NCI-H1417 treated with DMSO at 0.1 percent for 48 hours (cell line): ENCODE measurements around the gene ZAR1.
A peak's percentile ranks its signal among the peaks of the same experiment; 100 is the strongest.

Source experiments
- DNase-seq: peaks from one replicate; lab custom pipeline; 2025; lab: John Stamatoyannopoulos, UW

Gene ZAR1

DNA sequence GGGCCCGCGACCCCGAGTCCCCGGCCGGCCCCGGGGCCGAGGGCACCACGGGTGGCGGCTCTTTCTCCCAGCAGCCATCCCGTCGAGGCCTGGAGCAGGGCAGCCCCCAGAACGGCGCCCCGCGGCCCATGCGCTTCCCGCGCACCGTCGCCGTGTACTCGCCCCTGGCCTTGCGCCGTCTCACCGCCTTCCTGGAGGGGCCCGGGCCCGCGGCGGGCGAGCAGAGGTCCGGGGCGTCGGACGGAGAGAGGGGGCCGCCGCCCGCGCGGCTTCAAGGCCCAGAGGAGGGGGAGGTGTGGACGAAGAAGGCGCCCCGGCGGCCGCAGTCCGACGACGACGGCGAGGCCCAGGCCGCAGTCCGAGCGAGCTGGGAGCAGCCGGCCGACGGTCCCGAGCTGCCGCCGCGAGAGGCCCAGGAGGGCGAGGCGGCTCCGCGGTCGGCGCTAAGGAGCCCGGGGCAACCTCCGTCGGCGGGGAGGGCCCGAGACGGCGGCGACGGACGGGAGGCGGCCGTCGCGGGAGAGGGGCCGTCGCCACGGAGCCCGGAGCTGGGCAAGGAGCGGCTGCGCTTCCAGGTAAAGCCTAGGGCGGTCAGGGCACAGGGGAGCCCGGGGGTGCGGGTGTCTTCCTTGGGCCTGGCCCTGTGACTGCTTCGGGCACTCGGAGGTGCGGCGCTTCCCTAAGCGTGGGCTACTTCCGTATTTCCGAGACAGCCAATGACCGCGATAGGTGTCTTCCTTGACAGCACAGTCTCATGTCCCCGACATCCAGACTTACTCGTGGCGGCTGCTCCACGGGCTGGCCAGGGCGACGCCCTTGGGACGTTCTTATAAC, 845 bp downstream of the ZAR1 start:
- no peak for DNase-seq

GRCh38 chr4:48491514-48492176, 1.6 kb downstream of the ZAR1 start:
- no peak for DNase-seq

DNA sequence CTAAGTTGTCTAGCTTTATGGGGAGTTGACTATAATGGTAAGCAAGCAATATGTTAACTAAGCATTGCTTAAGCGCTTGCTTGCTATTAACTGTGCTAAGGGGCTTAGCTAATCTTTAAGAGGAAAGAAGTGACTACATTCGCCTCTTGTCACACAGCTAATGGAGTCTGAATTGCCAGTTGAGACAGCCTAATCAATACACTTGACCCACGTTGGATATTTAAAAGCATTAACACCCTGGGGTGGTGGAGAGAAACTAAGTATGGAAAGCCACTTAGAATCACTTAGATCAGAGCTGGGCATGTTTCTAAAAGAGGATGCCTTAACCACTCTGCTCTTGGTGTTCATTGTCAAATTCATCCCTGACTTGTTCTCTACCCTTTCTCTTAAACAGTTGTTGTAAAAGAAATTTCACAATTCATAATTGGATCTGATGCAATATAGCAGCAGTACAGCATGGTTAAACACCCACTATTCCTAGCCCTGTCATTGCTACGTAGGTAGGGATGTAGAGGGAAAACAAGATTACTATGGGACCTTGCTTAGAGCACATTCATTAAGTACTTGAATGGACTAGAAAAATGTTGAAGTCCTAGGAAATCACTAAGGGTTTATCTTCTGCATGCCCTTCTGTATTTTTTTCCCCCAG, 3.5 kb downstream of the ZAR1 start:
- no peak for DNase-seq

DNA sequence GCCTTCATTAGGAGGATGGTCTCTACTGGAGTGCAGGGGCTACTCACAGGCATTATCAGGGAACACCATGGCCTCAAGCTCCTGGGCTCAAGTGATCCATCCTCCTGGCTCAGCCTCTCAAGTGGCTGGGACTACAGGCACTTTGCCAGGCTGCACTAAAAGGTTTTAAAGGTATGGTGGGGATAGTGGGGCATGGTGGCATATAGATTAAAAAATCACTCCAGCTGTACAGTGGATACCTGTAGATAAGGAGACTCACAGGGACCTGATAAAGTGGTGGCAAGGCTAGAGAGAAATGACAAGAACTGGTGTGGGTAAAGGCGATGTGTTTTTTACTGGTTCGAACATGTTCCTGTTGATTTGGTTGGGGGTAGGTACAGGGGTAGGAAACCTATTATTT, 5.9 kb downstream of the ZAR1 start:
- no peak for DNase-seq

GRCh38 chr4:48498895-48499294, 8.8 kb downstream of the ZAR1 start:
- no peak for DNase-seq

- DNase-seq, result no peak
Observed at GRCh38 chr4:48499551-48500066, 9.6 kb downstream of the ZAR1 start.

- no peak for DNase-seq
Observed at GRCh38 chr4:48503233-48504025, 13.4 kb downstream of the ZAR1 start.

DNA sequence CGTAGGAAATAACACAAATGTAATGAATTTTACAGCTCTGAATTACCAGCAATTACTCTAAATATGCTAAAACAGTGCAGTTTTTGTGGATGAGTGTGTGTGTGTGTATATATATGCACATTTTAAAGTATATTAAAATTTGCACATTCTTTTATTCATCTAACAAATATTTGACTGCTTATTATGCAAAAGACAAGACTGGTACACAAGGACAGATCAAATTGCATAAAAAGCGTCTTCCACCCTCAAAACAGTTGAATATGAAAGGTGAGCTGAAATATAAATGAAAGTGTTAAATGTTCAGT, 13.9 kb downstream of the ZAR1 start:
- no peak for DNase-seq

DNA sequence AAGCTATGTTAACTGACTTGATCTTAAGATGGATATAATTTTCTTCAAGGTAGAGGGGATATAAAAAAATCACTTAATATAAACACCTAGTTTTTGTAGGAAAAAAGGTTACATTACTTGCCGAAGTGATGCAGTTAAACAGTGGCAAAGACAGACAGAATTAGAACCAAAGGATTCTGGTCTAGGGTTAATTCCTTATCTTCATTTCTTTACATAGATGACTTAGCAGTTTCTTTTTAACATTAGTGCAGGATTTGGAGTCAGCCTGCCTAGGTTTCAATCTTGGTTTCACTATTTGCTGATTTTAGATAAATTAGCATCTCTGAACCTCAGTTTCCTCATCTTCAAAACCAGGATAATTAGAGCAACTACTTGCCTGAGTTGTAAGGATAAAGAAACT, 14.3 kb downstream of the ZAR1 start:
- no peak for DNase-seq

DNA sequence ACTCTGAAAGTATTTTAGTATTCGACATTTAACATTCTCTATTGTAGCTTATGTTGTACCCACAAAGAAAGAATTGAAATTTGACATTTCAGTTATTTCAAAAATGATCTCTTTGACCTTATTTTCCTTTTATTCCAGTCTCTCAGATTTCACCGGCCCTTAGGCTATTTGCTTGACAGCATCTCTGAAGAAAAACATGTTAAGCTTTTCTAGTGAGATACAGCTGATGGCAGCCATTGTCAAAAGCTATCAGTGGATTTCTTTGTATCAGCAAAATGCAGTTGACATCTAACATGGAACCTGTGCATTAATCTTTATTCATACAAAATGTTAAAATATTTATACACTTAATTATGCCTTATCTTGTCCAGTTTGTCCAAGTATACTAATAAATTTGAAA, 16.7 kb downstream of the ZAR1 start:
- no peak for DNase-seq

DNA sequence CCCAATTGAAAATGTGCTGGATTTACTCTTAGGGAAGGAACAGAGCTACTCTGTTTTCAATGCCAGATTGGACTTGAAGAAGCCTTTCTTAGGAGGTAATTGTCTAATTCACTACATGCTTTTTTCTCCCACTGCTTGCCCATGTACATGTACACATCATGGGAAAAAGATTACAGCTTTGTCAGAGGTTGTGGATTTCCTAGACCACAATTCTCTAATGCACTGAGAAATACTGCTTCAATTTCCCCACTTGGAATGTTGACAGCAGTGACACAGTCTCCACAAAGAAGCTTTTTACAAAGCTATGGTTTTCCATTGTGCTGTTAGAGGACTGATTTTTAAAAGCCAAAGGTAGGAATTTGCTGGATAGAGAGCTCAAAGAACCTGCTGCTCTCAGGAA, 19.5 kb downstream of the ZAR1 start:
- no peak for DNase-seq

GRCh38 chr4:48518143-48518542, 28.1 kb downstream of the ZAR1 start:
- DNase-seq, result no peak

GRCh38 chr4:48526406-48526805, 36.4 kb downstream of the ZAR1 start:
- DNase-seq, result no peak

DNA sequence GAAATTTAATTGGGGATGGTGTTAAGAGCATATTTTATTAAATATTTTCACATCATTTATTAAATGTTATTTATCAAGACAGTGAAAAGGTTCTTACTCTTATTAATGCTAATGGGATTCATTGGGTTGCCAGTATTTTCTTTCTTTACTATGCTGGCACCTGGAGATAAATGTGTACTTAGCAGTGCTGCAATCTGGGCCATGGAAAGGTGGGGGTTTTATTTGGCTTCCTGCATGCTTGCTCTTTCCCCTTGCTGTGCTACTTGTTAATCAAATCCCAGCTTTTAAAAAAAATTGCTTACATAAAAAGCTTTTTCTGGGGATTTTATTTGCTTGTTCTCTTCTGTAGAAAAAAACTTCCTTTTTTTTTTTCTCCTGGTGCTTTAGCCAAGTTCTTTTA, 48.3 kb downstream of the ZAR1 start:
- DNase-seq, result peak; percentile 38

DNA sequence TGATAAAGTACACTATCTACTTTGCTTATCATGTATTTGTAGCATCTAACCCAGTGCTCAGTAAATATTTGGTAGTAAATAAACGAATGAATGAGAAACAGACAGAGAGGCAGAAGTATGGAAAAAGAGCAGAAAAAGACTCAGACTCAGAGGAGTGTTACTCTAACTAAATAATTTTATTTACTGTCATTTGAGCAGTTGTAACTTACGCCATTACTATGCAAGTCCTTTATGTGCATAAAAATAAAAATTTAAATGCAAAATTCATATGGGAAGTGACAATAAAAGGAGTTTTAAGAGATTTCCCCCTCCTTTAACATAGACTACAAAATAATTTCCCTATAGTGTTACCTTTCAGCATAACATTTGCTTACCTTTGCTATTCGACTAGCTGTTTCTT, 49.5 kb downstream of the ZAR1 start:
- no peak for DNase-seq

DNA sequence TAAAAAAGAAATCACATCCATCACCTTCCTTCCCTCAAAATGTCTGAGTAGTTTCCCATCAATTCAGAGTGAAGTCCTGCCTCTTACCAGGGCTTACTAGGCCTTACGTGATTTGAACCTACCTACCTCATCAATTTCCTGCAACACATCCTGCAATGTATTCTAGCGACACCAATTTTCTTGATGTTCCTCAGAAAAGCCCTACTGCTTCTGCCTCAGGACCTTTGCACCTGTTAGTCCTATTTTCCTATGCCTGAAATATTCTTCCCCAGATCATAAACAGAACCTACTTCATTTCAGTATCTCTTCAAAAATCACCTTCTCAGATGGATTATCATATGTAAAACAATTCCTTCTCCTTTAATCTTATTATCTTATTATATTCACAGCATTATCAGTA, 52.8 kb downstream of the ZAR1 start:
- DNase-seq, result no peak

GRCh38 chr4:48543796-48544195, 53.7 kb downstream of the ZAR1 start:
- no peak for DNase-seq
